OCI-LY1 (cell line): Measurements from ENCODE around the gene TBC1D5.

ENCODE experiments used
- EZH2 ChIP-seq: fragments of 200-600 bp; sonication (generic), shearing (Covaris generic); IDR thresholded peaks from 2 replicates; pipeline ENCODE4 v1.8.0; 2017; ENCODE audit warnings: borderline replicate concordance, mixed run types, mild to moderate bottlenecking, antibody characterized with exemption, low read length, moderate library complexity, mixed read lengths
- TF ChIP-seq, protein P1 (sequence below): fragments of 200-600 bp; sonication (generic), shearing (Covaris generic); IDR thresholded peaks from 2 replicates; pipeline ENCODE4 v1.5.1; 2017; ENCODE audit warnings: mild to moderate bottlenecking, antibody characterized with exemption, low read length, moderate library complexity, mixed read lengths

DNA sequence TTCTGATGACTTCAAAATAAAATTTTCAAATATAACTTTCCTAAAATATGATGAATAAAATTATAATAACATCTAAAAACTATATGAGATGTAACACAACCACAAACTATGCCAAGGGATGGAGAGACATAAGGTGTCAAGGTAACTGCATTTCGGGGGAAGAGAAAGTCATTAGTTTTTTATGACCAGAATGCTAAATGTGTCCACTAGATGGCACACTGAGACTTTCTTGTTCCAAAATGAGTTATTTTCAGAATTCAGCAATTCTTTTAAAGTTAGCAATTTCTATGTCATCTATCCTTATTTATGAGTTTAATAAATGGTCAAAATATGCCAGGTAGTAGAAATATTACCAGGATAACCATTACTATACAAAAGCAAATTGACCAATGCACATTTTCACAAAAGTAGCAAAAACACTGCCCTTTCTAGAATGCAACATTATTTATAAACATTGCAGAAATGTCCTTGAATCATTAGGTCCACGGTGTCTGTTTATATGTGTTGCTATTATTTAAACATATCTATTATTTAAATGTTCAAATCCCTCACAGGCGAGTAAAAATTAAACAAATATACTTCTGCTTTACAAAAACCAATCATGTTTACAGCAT is 483.5 kb downstream of the TBC1D5 start:
- TF ChIP-seq, protein P1, sequence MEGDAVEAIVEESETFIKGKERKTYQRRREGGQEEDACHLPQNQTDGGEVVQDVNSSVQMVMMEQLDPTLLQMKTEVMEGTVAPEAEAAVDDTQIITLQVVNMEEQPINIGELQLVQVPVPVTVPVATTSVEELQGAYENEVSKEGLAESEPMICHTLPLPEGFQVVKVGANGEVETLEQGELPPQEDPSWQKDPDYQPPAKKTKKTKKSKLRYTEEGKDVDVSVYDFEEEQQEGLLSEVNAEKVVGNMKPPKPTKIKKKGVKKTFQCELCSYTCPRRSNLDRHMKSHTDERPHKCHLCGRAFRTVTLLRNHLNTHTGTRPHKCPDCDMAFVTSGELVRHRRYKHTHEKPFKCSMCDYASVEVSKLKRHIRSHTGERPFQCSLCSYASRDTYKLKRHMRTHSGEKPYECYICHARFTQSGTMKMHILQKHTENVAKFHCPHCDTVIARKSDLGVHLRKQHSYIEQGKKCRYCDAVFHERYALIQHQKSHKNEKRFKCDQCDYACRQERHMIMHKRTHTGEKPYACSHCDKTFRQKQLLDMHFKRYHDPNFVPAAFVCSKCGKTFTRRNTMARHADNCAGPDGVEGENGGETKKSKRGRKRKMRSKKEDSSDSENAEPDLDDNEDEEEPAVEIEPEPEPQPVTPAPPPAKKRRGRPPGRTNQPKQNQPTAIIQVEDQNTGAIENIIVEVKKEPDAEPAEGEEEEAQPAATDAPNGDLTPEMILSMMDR = peak; percentile 79
- TF ChIP-seq EZH2 = no peak
